Upper lobe of left lung (tissue), 4 donors: ENCODE results near the gene NCOR1.

Experiments
- EP300 ChIP-seq, 4 donors: sonication (generic); formaldehyde crosslinking; IDR thresholded peaks; one replicate each; pipeline ENCODE4 v1.5.1; 2017; ENCODE audit warnings: antibody characterized with exemption in 4 of 4, control low read depth in 2 of 4
- POLR2A ChIP-seq, 4 donors: fragments of 450-650 bp; IDR thresholded peaks; one replicate each; pipeline ENCODE4 v1.5.1; 2016 to 2017; ENCODE audit warnings: antibody characterized with exemption in 4 of 4, mild to moderate bottlenecking in 2 of 4
- POLR2AphosphoS5 ChIP-seq, 2 donors: sonication (generic); formaldehyde crosslinking; IDR thresholded peaks; one replicate each; pipeline ENCODE4 v1.5.1; 2017; ENCODE audit warnings: antibody characterized with exemption in 2 of 2
- TF ChIP-seq, protein P1 (sequence below), 6 experiments: fragments of 450-650 bp in 4 of 6; fragments of 200-600 bp in 2 of 6; sonication (generic) in 2 of 6; IDR thresholded peaks; one replicate each; pipeline ENCODE4 v1.5.1; 2016 to 2019; ENCODE audit warnings: antibody characterized with exemption in 6 of 6

- TF ChIP-seq POLR2A (IDR thresholded peaks at IDR 0.05) (no peak), POLR2AphosphoS5 (IDR thresholded peaks at IDR 0.05) (no peak), EP300 (IDR thresholded peaks at IDR 0.05) (no peak)
- TF ChIP-seq, protein P1, sequence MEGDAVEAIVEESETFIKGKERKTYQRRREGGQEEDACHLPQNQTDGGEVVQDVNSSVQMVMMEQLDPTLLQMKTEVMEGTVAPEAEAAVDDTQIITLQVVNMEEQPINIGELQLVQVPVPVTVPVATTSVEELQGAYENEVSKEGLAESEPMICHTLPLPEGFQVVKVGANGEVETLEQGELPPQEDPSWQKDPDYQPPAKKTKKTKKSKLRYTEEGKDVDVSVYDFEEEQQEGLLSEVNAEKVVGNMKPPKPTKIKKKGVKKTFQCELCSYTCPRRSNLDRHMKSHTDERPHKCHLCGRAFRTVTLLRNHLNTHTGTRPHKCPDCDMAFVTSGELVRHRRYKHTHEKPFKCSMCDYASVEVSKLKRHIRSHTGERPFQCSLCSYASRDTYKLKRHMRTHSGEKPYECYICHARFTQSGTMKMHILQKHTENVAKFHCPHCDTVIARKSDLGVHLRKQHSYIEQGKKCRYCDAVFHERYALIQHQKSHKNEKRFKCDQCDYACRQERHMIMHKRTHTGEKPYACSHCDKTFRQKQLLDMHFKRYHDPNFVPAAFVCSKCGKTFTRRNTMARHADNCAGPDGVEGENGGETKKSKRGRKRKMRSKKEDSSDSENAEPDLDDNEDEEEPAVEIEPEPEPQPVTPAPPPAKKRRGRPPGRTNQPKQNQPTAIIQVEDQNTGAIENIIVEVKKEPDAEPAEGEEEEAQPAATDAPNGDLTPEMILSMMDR (IDR thresholded peaks at IDR 0.05) = no peak
These were observed 92.5 kb downstream of the NCOR1 start for GRCh38 chr17:16122697-16123434.
